DOHH2 (cell line): Measurements from ENCODE around the gene ANKRD42.

Experiments used
- CTCF ChIP-seq: fragments of 200-600 bp; sonication (generic); IDR thresholded peaks from one replicate; pipeline ENCODE4 v1.5.1; 2014; ENCODE audit warnings: antibody characterized with exemption, mild to moderate bottlenecking, low read depth, low read length; ENCODE audit not compliant: poor library complexity, severe bottlenecking
- EZH2phosphoT487 ChIP-seq: fragments of 200-600 bp; sonication (generic); IDR thresholded peaks from 2 replicates; pipeline ENCODE4 v1.6.1; 2017; ENCODE audit warnings: borderline replicate concordance, mild to moderate bottlenecking, antibody characterized with exemption, low read length, moderate library complexity, mixed read lengths

GRCh38 chr11:83195649-83196048, 2.1 kb downstream of the ANKRD42 start:
- TF ChIP-seq CTCF, result no peak
- TF ChIP-seq EZH2phosphoT487, result no peak
